PFSK-1 (cell line): ENCODE data around the gene CCNI.

Source experiments
- POLR2AphosphoS5 ChIP-seq: IDR thresholded peaks from 2 replicates; pipeline ENCODE4 v1.6.1; 2012; ENCODE audit warnings: low read depth, mild to moderate bottlenecking, control low read depth, low read length, moderate library complexity
- REST ChIP-seq, 2 experiments: IDR thresholded peaks; 2 replicates each; pipeline versions ENCODE4 v1.6.1 to v1.8.0; 2011 to 2012; ENCODE audit warnings: low read depth in 2 of 2, low read length in 2 of 2, control low read depth in 1 of 2, inconsistent platforms in 1 of 2, mild to moderate bottlenecking in 1 of 2, moderate library complexity in 1 of 2; ENCODE audit not compliant: insufficient read depth in 1 of 2

DNA sequence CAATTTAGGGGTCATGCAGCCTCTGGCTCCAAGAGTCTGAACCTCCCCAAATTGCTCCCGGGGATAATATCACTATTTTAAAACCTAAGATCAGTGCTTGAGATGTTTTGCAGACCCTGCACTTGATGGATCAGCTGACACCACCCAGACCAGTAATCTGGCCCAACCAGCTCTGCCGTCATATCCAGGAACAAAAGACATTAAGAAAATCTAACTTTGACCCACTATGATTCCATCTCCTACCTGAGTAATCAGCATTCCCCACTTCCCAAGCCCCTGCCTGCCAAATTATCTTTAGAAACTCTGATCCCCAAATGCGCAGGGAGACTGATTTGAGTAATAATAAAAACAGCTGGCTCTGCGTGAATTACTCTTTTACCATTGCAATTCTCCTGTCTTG is 46.9 kb upstream of the CCNI start:
- TF ChIP-seq REST (IDR thresholded peaks at IDR 0.05; ENCODE audit: insufficient read depth in 1 of 2, low read depth in 2 of 2, low read length in 2 of 2): no peak
- no peak for TF ChIP-seq POLR2AphosphoS5
